ENCODE results near the gene APLNR.

APLNR gene

DNA sequence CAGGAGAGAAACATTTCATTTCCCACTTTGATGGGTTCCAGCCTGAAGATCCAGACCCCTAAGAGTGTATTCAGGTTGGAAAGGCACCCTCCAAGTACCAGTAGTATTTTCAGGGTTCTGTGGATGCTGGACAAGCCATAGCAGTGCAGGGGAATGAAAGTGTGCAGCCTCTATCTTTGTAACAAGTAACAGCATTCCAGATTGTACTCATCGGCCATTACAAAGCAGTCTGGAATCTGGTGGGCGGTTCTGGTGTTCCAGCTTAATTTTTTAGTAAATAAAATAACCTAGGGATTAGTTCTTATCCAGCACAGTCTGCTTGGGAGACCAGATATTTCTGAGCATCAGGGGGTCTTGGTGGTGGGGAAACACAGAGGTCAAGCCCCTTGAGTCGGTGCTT lies 22.6 kb downstream of the APLNR start:
- no peak for DNase-seq

DNA sequence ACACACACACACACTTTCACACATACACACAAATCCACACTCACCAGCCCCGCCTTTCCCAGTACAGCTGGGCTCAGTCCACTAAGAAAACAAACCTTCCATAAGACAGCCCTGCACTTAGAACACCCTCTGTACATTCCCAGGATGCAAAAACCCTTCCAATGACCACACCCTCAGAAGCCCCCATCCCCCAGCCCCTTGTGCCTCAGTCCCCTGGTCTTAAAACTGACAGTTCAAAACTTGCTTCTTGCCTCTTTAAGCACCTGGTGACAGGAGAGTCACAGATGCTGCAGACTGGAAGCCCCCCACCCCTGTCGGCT lies 23.0 kb downstream of the APLNR start:
- no peak for DNase-seq

DNA sequence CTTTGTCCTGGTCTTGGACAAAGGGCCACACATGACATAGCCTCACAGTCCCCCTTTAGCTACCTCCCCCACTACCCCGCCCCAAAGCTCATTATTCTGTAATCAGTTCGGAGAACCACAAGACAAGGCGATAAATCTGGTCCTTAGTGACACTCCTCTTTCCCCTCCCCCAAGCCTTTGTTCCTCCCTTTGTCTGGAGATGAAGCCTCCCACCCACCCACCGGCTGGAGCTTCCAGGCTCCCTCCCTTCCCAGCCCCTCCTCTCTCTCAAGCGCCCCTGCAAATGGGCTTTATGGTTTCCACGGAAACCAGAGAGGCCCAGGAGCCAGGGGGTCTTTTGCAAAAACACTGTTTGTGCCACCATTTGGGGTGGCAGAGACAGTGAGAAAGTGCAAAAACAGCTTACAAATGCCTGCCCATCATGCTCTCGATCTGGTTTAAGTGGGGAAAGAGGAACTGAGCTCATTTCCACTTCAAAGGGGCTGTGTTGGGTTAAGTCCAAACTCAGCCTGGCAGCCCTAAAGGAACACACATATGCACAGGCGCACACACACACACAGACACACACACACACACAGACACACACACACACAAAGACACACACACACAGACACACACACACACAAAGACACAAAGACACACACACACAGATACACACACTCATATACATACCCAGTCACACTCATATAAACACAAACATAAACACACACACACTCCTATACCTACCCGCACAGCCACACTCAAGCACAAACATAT lies 23.5 kb downstream of the APLNR start:
- DNase-seq, result no peak

DNA sequence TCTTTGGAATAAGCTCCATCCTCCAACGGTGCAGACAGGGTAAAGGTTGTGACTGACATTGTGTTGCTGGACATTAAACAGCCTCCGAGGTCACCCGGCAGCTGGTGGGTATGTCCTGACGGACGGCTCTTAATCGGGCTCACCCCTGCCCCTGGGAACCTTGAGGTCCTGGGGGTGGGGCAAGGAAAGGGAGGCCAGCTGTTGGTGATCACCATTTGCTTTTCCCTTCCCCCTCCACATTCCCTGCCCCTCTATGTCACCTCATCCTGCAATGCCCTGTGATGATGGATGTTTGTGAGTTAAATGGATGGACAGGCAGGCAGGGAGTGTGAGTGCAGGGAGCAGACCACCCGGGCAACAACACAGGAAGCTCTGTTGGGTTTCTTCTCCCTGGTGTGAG lies 26.3 kb downstream of the APLNR start:
- DNase-seq, result no peak

DNA sequence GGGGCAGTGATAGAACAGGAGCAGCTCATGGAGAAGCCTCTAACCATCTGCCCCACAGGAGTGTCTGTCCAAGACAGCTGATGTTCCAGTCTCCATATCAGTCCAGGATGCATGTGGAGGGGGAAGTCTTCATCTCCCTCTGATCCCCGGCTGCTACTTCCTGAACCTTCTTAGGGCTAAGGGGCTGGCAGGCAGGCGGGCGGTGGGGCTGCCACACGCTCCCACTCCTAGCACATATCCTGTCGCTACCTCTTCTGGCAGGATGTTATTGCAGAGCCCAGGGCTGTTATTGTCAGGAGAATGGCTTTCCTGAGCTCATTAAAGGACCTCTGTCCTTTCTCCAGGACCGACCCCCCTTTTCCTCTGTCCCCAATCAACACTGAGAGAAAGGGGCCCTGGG lies 29.9 kb downstream of the APLNR start:
- DNase-seq, result no peak

DNA sequence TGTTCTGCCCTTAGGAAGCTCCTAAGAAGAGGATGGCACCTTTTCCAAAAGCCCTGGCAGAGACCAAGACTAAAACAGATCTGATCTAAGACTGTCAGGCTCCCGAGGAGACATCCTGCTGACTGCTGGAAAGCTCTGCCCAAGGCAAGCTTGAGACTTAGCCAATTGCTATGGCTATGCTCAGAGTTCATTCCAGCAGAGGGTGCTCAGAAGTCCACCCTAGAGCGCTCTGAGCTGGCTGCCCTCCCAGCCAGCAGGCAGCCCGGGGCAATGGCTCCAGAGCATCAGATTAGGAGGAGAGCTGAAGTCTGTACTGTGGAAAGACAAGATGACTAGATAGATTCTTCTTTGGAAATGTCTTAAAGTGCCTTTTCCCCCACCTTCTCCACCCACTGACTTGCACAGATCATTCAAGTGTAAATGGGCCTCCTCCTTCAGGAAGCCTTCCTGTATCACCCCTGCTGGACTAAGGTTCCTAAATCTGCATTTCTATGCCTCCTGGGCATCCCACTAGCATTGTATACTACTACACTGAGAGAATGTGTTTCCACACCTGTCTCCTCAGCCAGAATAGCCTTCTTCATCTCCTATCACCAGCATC lies 31.9 kb downstream of the APLNR start:
- DNase-seq, result no peak

DNA sequence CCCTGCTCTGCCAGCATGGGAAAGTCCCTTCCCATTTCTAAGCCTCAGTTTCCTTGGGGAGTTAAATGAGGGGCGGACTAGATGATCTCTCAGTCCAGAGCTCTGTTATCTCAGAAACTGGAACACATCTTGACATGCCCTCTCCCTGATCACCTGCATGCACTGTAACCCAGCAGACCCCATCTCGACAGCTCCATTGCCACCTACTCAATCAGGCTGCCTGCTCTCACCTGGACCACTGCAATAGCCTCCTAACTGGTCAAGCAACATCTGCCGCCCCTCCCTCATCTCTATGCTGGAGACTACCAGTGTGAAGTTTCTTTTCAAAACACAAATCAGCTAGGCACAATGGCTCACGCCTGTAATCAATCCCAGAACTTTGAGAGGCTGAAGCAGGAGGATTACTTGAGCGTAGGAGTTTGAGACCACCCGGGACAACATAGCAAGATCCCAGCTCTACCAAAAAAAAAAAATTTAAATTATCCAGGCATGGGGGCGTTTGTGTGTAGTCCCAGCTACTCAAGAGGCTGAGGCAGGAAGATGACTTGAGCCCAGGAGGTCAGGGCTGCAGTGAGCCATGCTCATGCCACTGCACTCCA lies 33.1 kb downstream of the APLNR start:
- DNase-seq, result no peak

DNA sequence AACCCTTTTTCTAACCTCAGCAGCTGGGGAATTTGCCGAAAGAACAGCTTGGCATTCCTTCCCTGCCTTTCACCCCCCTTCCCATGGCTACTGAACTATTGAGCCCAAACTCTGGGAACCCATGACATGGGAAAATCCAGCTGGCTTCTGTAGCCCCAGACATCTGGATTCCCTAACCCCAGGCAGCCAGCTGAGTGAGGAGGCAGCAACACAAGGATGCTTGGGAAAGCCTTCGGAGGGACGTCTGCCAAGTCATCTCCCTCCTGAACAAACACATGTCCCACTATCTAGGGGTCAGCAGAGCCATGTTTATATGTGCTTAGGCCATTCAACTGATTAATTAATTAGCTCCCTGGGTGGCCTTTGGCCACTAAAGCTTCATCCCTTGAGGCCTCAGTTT lies 33.7 kb downstream of the APLNR start:
- no peak for DNase-seq

DNA sequence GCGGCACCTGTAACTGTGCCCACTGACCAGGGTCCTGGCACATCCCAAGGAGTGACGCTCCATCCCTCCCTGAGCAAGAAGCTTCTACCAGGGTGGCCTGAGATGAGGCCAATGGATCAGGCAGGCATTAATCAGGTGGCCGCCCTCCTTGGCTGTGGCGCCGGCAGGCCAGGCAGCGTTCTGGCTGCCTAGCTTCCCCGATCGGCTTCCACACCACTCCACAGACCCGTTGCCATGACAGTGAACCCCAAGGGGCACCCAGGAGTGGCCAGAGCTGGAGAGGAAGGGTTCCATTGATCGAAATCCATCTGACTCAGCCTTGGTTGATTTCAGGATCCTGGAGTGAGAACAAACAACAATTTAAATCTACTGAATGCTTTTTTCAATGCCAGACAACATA lies 34.8 kb downstream of the APLNR start:
- DNase-seq, result no peak

DNA sequence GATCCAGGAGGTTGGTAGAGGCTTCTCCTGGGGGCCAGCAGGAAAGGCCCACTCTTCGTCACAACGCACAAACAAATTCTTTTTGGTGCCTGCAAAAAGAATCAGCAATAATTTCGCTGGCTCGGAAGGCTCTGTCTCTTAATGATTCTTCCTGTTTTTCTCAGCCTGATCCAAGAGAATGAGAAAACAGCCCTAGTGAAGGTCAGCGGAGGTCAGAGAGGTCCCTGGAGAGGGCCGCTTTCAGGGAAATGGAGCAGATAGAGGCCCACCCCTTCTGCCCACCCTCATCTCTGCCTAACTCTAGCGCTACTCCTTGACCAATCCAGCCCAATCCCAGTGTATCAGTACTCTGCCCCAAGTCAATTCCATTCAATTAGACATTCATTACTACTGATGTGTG lies 36.1 kb downstream of the APLNR start:
- DNase-seq, result no peak

DNA sequence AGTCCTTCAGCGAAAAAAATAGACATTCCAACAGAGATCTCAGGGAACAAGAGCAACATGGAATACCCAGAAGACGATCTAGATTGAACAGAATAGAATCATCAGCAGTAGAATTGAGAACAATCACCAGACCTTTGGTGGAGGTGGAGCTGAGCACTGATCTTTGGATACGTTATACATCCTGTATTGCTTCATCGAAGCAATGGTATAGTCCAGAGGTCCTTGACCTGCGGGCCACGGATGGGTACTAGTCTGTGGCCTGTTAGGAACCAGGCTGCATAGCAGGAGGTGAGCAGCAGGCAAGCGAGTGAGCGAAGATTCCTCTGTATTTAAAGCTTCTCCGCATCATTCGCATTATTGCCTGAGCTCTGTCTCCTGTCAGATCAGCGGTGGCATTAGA lies 37.7 kb downstream of the APLNR start:
- no peak for DNase-seq

DNA sequence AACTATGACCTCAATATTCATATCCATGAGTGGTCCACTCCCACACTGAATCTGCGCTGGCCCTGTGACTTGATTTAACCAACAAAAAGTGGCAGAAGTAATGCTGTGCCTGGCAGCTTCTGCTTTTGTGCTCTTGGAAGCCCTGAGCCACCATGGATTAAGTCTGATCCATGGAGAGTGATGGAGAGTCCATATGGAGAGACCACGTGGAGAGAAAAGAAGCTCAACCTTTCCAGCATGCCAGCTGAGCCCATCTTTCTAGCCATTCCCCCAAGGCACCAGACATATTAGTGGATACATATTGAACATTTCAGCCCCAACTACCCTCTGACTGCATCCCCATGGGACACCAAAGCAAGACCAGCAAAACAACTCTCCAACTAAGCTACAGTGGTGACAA lies 39.3 kb downstream of the APLNR start:
- DNase-seq, result no peak

DNA sequence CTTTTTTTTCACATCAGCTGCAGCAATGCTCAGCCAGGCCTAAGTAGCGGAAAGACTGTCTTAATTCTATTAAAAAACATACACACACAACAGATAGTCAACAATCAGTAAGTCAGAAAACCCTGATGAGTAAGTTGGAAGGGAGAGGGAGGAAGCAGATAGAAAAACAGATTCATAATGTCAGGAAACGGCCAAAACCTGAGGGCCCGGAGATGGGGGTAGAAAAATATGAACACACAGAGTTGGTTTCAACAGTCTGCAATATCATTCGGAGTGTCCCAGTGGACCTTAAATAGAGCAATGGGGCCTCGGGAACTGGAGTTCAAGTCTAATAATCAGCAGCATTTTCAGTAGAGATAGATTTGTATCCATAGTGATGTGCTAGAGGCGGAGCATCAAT lies 40.5 kb downstream of the APLNR start:
- DNase-seq, result no peak

DNA sequence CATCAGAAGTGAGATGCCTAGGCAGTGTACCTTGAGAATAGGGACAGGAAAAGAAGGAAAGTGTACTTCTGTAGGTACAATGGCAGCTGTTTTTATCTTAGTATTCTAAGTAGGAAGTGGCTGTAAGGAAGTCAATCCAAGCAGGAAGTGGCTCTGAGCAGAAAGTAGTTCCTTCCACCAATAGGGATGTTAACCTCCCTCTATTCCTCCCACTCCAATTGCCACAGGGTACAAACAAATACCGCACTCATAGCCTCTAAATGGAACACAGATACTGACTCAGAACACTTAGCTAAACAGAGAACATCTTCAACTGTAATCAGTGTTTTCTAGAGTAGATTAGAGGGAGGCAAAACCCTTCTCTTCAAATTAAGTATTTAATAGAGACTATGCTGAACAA lies 44.7 kb downstream of the APLNR start:
- no peak for DNase-seq

DNA sequence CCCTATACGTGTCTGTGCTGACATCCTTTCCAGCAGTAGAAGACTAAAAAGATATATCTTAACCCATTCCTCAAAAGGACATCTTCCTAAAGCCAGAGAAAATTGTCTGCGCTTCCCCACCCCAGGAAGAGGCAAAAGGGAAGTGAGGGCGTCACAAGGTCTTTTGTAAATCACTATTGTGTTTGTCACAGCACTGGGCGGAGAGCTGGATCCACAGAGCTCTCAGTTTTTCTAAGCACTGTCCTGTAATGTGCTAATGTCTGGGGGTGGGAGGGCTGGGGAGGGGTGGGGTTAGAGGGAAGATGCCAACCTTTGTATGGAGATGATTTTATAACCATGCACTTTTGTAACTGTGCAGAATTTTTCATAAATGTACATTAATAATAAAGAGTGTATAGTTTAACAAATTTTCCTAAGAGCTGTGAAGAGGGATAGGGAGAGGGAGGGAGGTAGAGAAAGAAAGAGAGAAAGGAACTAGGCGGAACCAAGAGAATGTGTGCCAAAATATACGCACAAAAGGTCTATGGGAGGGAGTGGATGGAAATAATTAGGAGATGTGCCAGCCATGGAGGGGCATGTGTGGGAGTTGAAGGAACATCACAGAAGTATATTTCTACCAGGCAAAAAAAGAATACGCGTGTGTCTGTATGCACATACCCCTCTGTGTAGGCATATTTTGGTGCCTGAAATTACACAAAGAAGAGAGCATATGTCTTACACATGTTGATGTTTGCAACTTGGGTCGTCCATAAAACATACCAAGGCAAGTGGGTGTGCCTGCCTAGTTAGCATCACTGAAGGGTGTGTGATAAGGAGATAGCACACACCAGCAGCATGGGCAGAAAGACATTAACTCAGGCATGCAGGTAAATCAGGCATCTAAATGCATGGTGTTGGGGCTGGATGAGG lies 45.5 kb downstream of the APLNR start:
- DNase-seq, result no peak

DNA sequence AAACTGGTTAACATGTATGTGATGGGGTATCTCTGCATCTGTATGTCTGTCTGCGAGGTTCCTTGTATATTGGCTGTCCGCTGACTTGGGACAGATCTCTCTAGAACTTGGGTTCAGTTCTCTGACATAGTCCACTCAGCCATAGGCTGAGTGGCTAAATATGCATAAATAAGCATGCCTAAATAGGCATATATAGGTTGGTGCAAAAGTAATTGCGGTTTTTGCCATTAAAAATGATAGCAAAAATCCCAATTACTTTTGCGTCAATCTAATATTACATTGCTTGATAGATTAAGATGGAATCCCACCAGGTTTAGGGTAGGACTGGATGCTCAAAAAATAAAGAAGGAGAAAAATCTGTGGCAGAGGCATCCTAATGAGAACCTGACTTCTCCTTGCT lies 46.5 kb downstream of the APLNR start:
- DNase-seq, result no peak

Data from NCI-H446 treated with DMSO at 0.1 percent for 48 hours (cell line).